ENCODE measurements around the gene FAM20C.
A peak's percentile ranks its signal among the peaks of the same experiment; 100 is the strongest.
"Not testable (repeated sequence)": the region's sequence is repeated elsewhere in the genome, so short reads cannot be mapped to it uniquely, and the experiment has no call there.

The FAM20C gene

DNA sequence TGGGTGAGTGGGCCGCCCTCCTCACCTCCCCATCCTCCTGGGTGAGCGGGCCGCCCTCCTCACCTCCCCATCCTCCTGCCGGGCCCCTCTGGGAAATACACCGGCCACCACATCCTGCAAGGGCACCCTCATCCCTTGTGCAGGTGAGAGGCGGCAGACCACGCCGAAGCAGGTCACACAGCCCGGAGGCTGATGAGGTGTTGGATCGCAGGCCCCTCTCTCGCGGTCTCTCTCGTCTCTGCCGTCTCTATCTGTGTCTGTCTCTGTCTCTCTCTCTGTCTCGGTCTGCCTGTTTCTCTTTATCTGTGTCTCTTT lies 66.8 kb downstream of the FAM20C start:
- TF ChIP-seq CTCF (IDR thresholded peaks at IDR 0.05; ENCODE audit: low read depth, low read length), result no peak
- DNase-seq (ENCODE audit: low read depth, low spot score), result no peak
- in situ Hi-C loops (cut with HindIII; ENCODE audit: low sequenced_read_pairs), result no loop called here
- H3K4me3 ChIP-seq (ENCODE audit: low read depth, low read length), result no peak overlapping the region

GRCh38 chr7:259751-260405 lies 67.5 kb downstream of the FAM20C start:
- H3K4me3 ChIP-seq (ENCODE audit: low read depth, low read length), result no peak overlapping the region
- no peak for DNase-seq (ENCODE audit: low read depth, low spot score)
- in situ Hi-C loops (cut with HindIII; ENCODE audit: low sequenced_read_pairs), result no loop called here
- no peak for TF ChIP-seq CTCF (IDR thresholded peaks at IDR 0.05; ENCODE audit: low read depth, low read length)

- no peak for DNase-seq (ENCODE audit: low read depth, low spot score)
- no peak for TF ChIP-seq CTCF (IDR thresholded peaks at IDR 0.05; ENCODE audit: low read depth, low read length)
- H3K4me3 ChIP-seq (ENCODE audit: low read depth, low read length), result no peak overlapping the region
- in situ Hi-C loops (cut with HindIII; ENCODE audit: low sequenced_read_pairs), result no loop called here
Observed at GRCh38 chr7:260441-261281, 68.3 kb downstream of the FAM20C start.

DNA sequence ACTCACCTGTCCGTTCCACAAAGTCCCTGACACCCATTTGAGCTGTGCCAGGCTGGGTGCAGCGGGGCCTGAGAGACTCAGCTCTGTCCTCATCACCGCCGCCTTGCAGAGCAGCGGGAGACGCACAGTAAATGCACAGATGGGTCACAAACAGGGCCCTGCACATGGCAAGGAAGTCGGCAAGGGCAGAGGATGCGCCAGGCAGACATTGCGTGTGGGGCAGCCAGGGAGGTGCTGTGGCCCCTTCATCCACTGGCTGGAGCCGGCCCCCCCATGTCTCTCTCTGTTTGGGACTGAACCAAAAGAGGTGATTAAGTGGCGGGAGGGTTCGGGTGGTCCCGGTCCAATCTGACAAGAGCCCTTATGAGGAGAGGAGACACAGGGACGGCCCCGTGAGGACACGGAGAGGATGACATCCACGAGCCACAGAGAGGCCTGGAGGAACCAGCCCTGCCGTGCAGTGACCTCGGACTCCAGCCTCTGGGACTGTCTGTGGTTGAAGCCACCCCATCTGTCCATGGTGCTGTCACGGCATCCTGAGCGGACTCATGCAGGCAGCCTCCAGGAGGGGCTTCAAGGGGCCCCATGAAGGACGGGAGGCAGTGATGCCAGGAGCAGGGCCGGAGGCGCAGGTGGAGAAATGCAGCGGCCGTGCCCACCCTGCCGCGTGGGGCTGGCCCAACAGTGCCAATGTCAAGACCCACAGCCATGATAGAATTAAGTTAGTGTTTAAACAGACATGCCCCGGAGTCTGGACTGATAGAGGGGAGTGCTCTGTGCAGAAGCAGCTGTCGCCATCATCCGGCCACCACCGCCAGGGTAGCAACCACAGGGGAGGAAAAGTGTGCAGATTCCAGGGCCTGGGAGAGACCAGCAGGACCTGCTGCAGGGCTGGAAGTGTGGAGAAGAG lies 69.2 kb downstream of the FAM20C start:
- no peak for TF ChIP-seq CTCF (IDR thresholded peaks at IDR 0.05; ENCODE audit: low read depth, low read length)
- in situ Hi-C loops (cut with HindIII; ENCODE audit: low sequenced_read_pairs), result no loop called here
- no peak overlapping the region for H3K4me3 ChIP-seq (ENCODE audit: low read depth, low read length)
- DNase-seq (ENCODE audit: low read depth, low spot score), result no peak

DNA sequence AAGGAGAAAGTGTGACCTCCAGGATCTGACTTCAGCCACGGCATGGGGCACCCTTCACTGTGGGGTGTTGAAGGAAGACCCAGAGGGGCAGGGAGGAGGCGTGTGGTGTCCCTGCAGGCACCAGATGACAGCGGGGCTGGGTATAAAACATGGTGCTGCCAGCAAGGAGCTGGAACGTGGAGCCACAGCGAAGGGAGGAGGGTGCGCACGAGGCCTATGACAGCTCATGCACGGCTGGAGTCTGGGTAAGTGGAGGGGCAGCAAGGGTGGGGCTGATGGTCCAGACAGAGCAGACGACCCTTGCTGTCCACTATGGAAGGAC lies 69.8 kb downstream of the FAM20C start:
- no peak for DNase-seq (ENCODE audit: low read depth, low spot score)
- H3K4me3 ChIP-seq (ENCODE audit: low read depth, low read length), result no peak overlapping the region
- in situ Hi-C loops (cut with HindIII; ENCODE audit: low sequenced_read_pairs), result no loop called here
- no peak for TF ChIP-seq CTCF (IDR thresholded peaks at IDR 0.05; ENCODE audit: low read depth, low read length)

DNA sequence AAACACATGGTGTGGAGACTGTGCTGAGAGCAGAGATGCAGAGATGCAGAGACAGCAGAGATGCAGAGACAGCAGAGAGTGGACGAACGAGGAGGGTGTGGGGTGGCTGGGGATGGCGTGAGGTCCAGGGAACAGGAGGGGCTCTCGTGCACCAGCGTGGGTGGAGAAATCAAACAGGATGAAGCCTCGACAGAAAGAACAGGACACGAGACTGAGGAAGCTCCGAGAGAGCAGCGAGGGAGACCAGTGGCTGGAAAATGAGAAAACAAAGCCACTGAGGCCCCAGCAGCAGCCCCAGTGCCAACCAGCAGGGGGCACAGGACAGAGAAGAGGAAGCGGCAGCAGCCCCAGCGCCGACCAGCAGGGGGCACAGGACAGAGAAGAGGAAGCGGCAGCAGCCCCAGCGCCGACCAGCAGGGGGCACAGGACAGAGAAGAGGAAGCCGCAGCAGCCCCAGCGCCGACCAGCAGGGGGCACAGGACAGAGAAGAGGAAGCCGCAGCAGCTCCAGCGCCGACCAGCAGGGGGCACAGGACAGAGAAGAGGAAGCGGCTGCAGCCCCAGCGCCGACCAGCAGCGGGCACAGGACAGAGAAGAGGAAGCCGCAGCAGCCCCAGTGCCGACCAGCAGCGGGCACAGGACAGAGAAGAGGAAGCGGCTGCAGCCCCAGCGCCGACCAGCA lies 70.4 kb downstream of the FAM20C start:
- DNase-seq (ENCODE audit: low read depth, low spot score); in situ Hi-C loops (cut with HindIII; ENCODE audit: low sequenced_read_pairs); H3K4me3 ChIP-seq (ENCODE audit: low read depth, low read length): not testable (repeated sequence)
- peak; percentile 15 for TF ChIP-seq CTCF (IDR thresholded peaks at IDR 0.05; ENCODE audit: low read depth, low read length)
